Neuronal stem cell (in vitro differentiated cells): ENCODE data around the gene PRDM4.
A peak's percentile ranks its signal among the peaks of the same experiment; 100 is the strongest.

ENCODE experiments used
- DNase-seq: peaks from one replicate; pipeline ENCODE4 v3.0.0-alpha.2; 2013; ENCODE audit warnings: low spot score
- H2AFZ ChIP-seq: one replicate; pipeline ENCODE4 v1.6.1; 2013; ENCODE audit warnings: mild to moderate bottlenecking, low read length, inconsistent platforms
- H2AK5ac ChIP-seq: 2 replicates; pipeline ENCODE4 v1.6.1; 2013; ENCODE audit warnings: low read depth, mild to moderate bottlenecking, inconsistent platforms, low read length, moderate library complexity, mixed read lengths
- H2BK120ac ChIP-seq: 2 replicates; pipeline ENCODE4 v1.6.1; 2013; ENCODE audit warnings: low read depth, mild to moderate bottlenecking, inconsistent platforms, low read length, moderate library complexity, mixed read lengths
- H2BK12ac ChIP-seq: one replicate; pipeline ENCODE4 v1.6.1; 2013; ENCODE audit warnings: low read length, inconsistent platforms
- H2BK15ac ChIP-seq: 2 replicates; pipeline ENCODE4 v1.6.1; 2013; ENCODE audit warnings: mild to moderate bottlenecking, low read length, inconsistent platforms, mixed read lengths
- H2BK5ac ChIP-seq: one replicate; pipeline ENCODE4 v1.6.1; 2013; ENCODE audit warnings: inconsistent platforms, mild to moderate bottlenecking, low read length, moderate library complexity
- H3K14ac ChIP-seq: one replicate; pipeline ENCODE4 v1.6.1; 2013; ENCODE audit warnings: low read length, inconsistent platforms
- H3K18ac ChIP-seq: 2 replicates; pipeline ENCODE4 v1.6.1; 2013; ENCODE audit warnings: low read length, inconsistent platforms
- H3K23ac ChIP-seq: 2 replicates; pipeline ENCODE4 v1.6.1; 2013; ENCODE audit warnings: low read depth, mild to moderate bottlenecking, mixed read lengths, low read length, inconsistent platforms; ENCODE audit not compliant: poor library complexity
- H3K27ac ChIP-seq: replicated peaks from 3 replicates; pipeline ENCODE4 v1.5.1; 2013; ENCODE audit warnings: low read length, inconsistent platforms
- H3K27me3 ChIP-seq, 3 experiments: 2 replicates each; pipeline ENCODE4 v1.6.1; 2013; ENCODE audit warnings: low read length in 3 of 3, mild to moderate bottlenecking in 2 of 3, inconsistent platforms in 1 of 3, low read depth in 1 of 3, mixed read lengths in 1 of 3, moderate library complexity in 1 of 3; ENCODE audit not compliant: control insufficient read depth in 3 of 3, insufficient read depth in 3 of 3
- H3K36me3 ChIP-seq, 2 donors: replicated peaks in 1 of 2; 2 replicates each; pipeline ENCODE4 v1.6.1; 2013; ENCODE audit warnings: low read length in 2 of 2; ENCODE audit not compliant: control insufficient read depth in 2 of 2, insufficient read depth in 2 of 2
- H3K4ac ChIP-seq: 2 replicates; pipeline ENCODE4 v1.6.1; 2013; ENCODE audit warnings: inconsistent platforms, mild to moderate bottlenecking, low read length, moderate library complexity
- H3K4me1 ChIP-seq, 2 donors: 1 replicate in 1 of 2; 2 replicates in 1 of 2; pipeline ENCODE4 v1.6.1; 2013; ENCODE audit warnings: low read length in 2 of 2, low read depth in 1 of 2; ENCODE audit not compliant: control insufficient read depth in 2 of 2, insufficient read depth in 1 of 2
- H3K4me2 ChIP-seq: one replicate; pipeline ENCODE4 v1.6.1; 2013; ENCODE audit warnings: mild to moderate bottlenecking, low read length, inconsistent platforms; ENCODE audit not compliant: insufficient read depth, poor library complexity, severe bottlenecking
- H3K4me3 ChIP-seq, 2 donors: 2 replicates each; pipeline ENCODE4 v1.5.1; 2013; ENCODE audit warnings: low read length in 2 of 2, mild to moderate bottlenecking in 2 of 2, inconsistent platforms in 1 of 2, moderate library complexity in 1 of 2
- H3K79me1 ChIP-seq: one replicate; pipeline ENCODE4 v1.6.1; 2013; ENCODE audit warnings: low read depth, mild to moderate bottlenecking, inconsistent platforms, low read length, moderate library complexity
- H3K9ac ChIP-seq: one replicate; pipeline ENCODE4 v1.6.1; 2013; ENCODE audit warnings: mild to moderate bottlenecking, low read depth, low read length, inconsistent platforms; ENCODE audit not compliant: poor library complexity
- H3K9me3 ChIP-seq, 2 donors: replicated peaks in 1 of 2; 2 replicates each; pipeline versions ENCODE3 to v1.6.1; 2013; ENCODE audit warnings: low read length in 2 of 2, mild to moderate bottlenecking in 2 of 2, inconsistent platforms in 1 of 2, low read depth in 1 of 2, mixed read lengths in 1 of 2, moderate library complexity in 1 of 2; ENCODE audit not compliant: control insufficient read depth in 2 of 2, insufficient read depth in 1 of 2
- H4K8ac ChIP-seq: one replicate; pipeline ENCODE4 v1.6.1; 2013; ENCODE audit warnings: low read depth, mild to moderate bottlenecking, inconsistent platforms, low read length, moderate library complexity
- H4K91ac ChIP-seq: one replicate; pipeline ENCODE4 v1.6.1; 2013; ENCODE audit warnings: low read length, low read depth, mild to moderate bottlenecking, inconsistent platforms; ENCODE audit not compliant: poor library complexity
- WGBS, 2 donors: extraction: QIAGEN DNeasy Blood & Tissue Kit; methylation state at CpG; one replicate each; pipeline ENCODE4 v1.1.7; 2013; ENCODE audit warnings: missing lambda C conversion rate in 2 of 2, mixed read lengths in 1 of 2; ENCODE audit not compliant: insufficient read length in 2 of 2, insufficient replicate concordance in 1 of 2; ENCODE audit errors: extremely low coverage in 2 of 2; 5-methylcytosine and 5-hydroxymethylcytosine counted together

The PRDM4 gene

DNA sequence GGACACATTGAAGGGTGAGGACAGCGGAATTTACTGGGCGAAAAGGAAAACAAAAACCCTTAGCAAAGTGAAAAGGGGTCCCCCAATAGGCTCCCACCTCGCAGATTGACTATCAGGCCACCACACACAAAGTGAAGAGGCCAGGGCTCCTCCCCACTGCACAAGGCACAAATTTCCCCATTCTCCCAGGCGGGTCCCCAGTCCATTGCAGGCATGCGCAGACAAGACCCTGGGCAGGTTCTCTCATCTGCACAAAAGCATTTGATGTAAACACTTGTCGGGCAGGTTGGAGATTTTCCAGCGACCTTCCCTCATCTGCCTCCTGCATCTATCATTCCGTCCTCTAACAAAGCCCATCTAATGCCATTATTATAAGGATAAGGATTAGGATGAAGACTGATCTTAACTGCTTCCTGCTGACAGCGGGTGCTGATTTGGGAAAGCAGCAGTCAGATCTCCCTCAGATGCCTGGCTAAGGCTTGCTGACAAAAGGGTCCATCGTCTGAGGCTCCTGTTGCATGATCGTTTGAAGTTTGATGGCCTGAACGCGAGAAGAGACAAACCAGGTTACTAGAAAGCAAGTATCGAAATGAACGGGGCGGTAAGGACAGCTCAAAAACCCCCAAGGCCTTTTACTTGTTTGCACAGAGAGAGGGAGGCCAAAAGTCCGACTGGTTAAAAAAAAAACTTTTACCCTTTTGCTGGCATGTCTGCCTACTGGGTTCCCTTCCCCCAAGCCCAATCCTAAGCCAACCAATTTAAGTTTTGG lies 27.9 kb upstream of the PRDM4 start:
- Histone ChIP-seq H3K36me3 (no peaks in the 10 kb centered on the region), H2BK120ac (no peak overlapping the region), H2AFZ (peak overlapping the region; percentile 56), H3K4me1 (no peaks in the 10 kb centered on the region), H3K4me3 (no peak overlapping the region), H2AK5ac (no peak overlapping the region), H3K9ac (no peak overlapping the region), H4K91ac (no peak overlapping the region), H3K14ac (no peak overlapping the region), H2BK12ac (no peak overlapping the region), H3K18ac (no peak overlapping the region), H2BK5ac (no peak overlapping the region), H3K27ac (no peak overlapping the region), H3K23ac (no peak overlapping the region), H4K8ac (no peak overlapping the region), H3K4me2 (no peak overlapping the region), H3K4ac (no peak overlapping the region), H2BK15ac (no peak overlapping the region), H3K79me1 (no peaks in the 10 kb centered on the region), H3K27me3 (peaks cover 0 to 4% (median 0%) of the 10 kb centered on the region in 3 experiments), H3K9me3 (no peaks in the 10 kb centered on the region)
- no peak for DNase-seq
- whole genome bisulfite sequencing, 2 donors = no CpG with 5 or more reads among the region's 17 CpGs

DNA sequence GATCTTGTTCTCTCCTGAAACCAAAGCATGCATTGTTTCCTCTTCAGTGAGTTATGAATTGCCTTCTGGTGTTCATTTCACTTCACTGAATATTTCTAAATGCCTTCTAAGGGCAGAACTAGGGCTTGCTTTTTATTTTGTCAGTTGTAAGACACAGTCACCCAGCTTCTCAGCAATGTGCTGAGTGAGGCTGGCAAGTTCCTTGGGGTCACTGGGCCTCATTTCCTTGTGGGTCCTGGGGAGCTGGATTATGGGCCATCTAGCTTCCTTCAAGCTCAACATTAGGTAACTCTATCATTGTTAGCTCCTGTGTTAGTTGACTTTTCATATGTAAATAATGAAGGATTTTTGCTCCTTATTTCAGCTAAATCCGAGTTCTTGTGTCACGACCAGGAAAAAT lies 27.3 kb upstream of the PRDM4 start:
- no peak overlapping the region for H3K4ac ChIP-seq
- H3K79me1 ChIP-seq = no peaks in the 10 kb centered on the region
- no peak overlapping the region for H4K8ac ChIP-seq
- no peak overlapping the region for H4K91ac ChIP-seq
- no peak overlapping the region for H3K18ac ChIP-seq
- no peak overlapping the region for H2AK5ac ChIP-seq
- no peak overlapping the region for H3K27ac ChIP-seq
- no peaks in the 10 kb centered on the region for H3K4me1 ChIP-seq
- H3K9me3 ChIP-seq = no peaks in the 10 kb centered on the region
- WGBS, 2 donors = no CpG with 5 or more reads among the region's 2 CpGs
- H2AFZ ChIP-seq = no peak overlapping the region
- H3K14ac ChIP-seq = no peak overlapping the region
- H2BK12ac ChIP-seq = no peak overlapping the region
- no peak overlapping the region for H3K4me3 ChIP-seq
- peaks cover 0 to 4% (median 0%) of the 10 kb centered on the region in 3 experiments for H3K27me3 ChIP-seq
- H3K4me2 ChIP-seq = no peak overlapping the region
- no peaks in the 10 kb centered on the region for H3K36me3 ChIP-seq
- no peak overlapping the region for H3K23ac ChIP-seq
- no peak overlapping the region for H3K9ac ChIP-seq
- H2BK5ac ChIP-seq = no peak overlapping the region
- H2BK15ac ChIP-seq = no peak overlapping the region
- H2BK120ac ChIP-seq = no peak overlapping the region
- DNase-seq = no peak

DNA sequence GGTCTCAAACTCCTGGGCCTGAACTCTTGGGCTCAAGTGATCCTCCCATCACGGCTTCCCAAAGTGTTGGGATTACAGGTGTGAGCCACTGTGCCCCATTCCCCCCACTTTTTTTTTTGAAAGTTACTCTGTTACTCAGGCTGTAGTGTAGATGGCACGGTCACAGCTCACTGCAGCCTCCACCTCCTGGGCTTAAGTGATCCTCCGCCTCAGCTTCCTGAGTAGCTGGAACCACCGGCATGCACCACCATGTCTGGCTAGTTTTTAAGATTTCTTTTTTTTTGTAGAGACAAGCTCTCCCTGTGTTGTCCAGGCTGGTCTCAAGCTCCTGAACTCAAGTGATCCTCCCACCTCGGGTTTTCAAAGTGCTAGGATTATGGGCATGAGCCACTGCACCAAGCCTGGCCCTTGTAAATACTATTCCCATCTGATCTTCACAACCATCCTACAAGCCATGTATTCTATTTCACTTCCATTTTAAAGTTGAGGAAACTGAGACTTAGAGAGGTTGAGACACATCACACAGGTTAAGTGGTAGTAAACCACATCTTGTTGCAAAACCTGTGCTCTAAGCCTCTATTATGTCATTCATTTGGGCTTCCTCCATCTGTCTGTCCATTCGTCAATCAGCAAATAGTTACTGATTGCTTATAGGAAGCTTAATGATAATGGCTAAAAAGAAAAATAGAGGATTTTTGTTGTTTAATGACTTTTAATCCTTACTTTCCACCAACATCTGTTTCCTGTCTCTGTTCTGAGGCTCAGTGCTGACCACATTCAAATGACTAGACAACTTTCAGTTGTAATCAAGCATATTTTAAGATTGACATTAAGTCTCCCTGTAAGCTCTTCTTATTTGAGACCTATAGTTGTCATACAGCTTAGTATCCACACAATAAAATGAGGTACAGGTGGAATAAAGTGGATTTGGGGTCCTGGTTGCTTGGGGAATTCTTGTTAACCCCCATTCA lies 22.8 kb upstream of the PRDM4 start:
- H3K18ac ChIP-seq = no peak overlapping the region

DNA sequence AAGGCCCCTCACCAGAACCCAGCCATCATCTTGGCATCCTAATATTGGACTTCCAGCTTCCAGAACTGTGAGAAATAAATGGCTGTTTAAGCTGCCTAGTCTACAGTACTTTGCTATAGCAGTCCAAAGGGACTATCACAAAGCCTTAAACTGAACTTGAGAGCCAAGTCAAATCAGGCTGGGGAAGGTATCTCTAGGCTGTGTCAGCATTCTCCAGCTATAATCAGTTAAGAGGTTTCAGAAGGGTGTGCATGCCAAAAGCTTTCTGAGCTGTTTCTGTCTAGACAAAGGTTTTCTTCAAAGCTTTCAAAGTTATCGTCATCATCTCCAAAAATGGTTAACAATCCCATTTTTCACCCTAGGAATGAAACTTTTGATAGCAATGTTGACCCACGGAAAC lies 21.1 kb upstream of the PRDM4 start:
- no peak overlapping the region for H3K4me3 ChIP-seq
- H3K9me3 ChIP-seq = no peaks in the 10 kb centered on the region

More for the DNA sequence above, 22.8 kb upstream of the PRDM4 start:
- H3K27ac ChIP-seq = no peak overlapping the region
- no peak for DNase-seq
- H3K14ac ChIP-seq = no peak overlapping the region
- no peak overlapping the region for H2BK120ac ChIP-seq
- no peaks in the 10 kb centered on the region for H3K36me3 ChIP-seq
- H3K9me3 ChIP-seq = no peaks in the 10 kb centered on the region
- H3K79me1 ChIP-seq = no peaks in the 10 kb centered on the region
- no peak overlapping the region for H2BK12ac ChIP-seq
- no peak overlapping the region for H2BK5ac ChIP-seq
- H2BK15ac ChIP-seq = no peak overlapping the region
- H3K4me3 ChIP-seq = no peak overlapping the region
- H3K9ac ChIP-seq = no peak overlapping the region
- no peak overlapping the region for H3K4me2 ChIP-seq
- no peak overlapping the region for H3K4ac ChIP-seq
- no peak overlapping the region for H3K23ac ChIP-seq
- no peak overlapping the region for H2AFZ ChIP-seq
- peaks cover 0 to 37% (median 0%) of the 10 kb centered on the region in 3 experiments for H3K27me3 ChIP-seq
- H2AK5ac ChIP-seq = no peak overlapping the region
- WGBS, 2 donors = no CpG with 5 or more reads among the region's 6 CpGs
- no peak overlapping the region for H4K8ac ChIP-seq
- no peaks in the 10 kb centered on the region for H3K4me1 ChIP-seq
- H4K91ac ChIP-seq = no peak overlapping the region

More for the DNA sequence above, 21.1 kb upstream of the PRDM4 start:
- H3K4ac ChIP-seq = no peak overlapping the region
- H3K4me2 ChIP-seq = no peak overlapping the region
- H3K14ac ChIP-seq = no peak overlapping the region
- H3K27ac ChIP-seq = no peak overlapping the region
- H2AK5ac ChIP-seq = no peak overlapping the region
- H2BK5ac ChIP-seq = no peak overlapping the region
- peaks cover 0 to 45% (median 3%) of the 10 kb centered on the region in 3 experiments for H3K27me3 ChIP-seq
- no peaks in the 10 kb centered on the region for H3K36me3 ChIP-seq
- no peaks in the 10 kb centered on the region for H3K79me1 ChIP-seq
- no peak overlapping the region for H3K23ac ChIP-seq
- no peak overlapping the region for H2BK12ac ChIP-seq
- H3K18ac ChIP-seq = no peak overlapping the region
- H2BK15ac ChIP-seq = no peak overlapping the region
- H3K9ac ChIP-seq = no peak overlapping the region
- no peaks in the 10 kb centered on the region for H3K4me1 ChIP-seq
- no peak overlapping the region for H2AFZ ChIP-seq
- H4K8ac ChIP-seq = no peak overlapping the region
- DNase-seq = no peak
- H4K91ac ChIP-seq = no peak overlapping the region
- no peak overlapping the region for H2BK120ac ChIP-seq
- WGBS, 2 donors = no CpG with 5 or more reads among the region's 2 CpGs
